ENCODE data around the gene JAKMIP3. TPM values are rescaled to one million over a fixed set of nuclear protein-coding genes. Genes with fewer than 3 reads are reported as not detected.

Gene JAKMIP3
- total RNA-seq, 1 donor from 2014 or later, result 0.44 TPM

GRCh38 chr10:132064082-132064755, 1.5 kb upstream of the JAKMIP3 start:
- H3K27ac Mint-ChIP-seq (ENCODE audit: unreplicated experiment), result no peak overlapping the region
- no peaks in the 10 kb centered on the region for H3K36me3 Mint-ChIP-seq (ENCODE audit: unreplicated experiment)
- no peaks in the 10 kb centered on the region for H3K9me3 Mint-ChIP-seq (ENCODE audit: unreplicated experiment)
- H3K27me3 Mint-ChIP-seq (ENCODE audit: unreplicated experiment), result peaks cover 7% of the 10 kb centered on the region
- peaks cover 4% of the 10 kb centered on the region for H3K4me1 Mint-ChIP-seq (ENCODE audit: low read depth, unreplicated experiment)
- no peak for DNase-seq
- TF ChIP-seq CTCF (IDR thresholded peaks at IDR 0.05; ENCODE audit: partially characterized antibody, unreplicated experiment), result no peak
- no peak overlapping the region for H3K4me3 Mint-ChIP-seq (ENCODE audit: unreplicated experiment)

GRCh38 chr10:132064771-132065437, 842 bp upstream of the JAKMIP3 start:
- Mint-ChIP-seq H3K27ac (ENCODE audit: unreplicated experiment) (no peak overlapping the region), H3K27me3 (ENCODE audit: unreplicated experiment) (peaks cover 5% of the 10 kb centered on the region), H3K9me3 (ENCODE audit: unreplicated experiment) (no peaks in the 10 kb centered on the region), H3K4me1 (ENCODE audit: low read depth, unreplicated experiment) (peaks cover 4% of the 10 kb centered on the region), H3K36me3 (ENCODE audit: unreplicated experiment) (no peaks in the 10 kb centered on the region), H3K4me3 (ENCODE audit: unreplicated experiment) (no peak overlapping the region)
- DNase-seq, result no peak
- TF ChIP-seq CTCF (IDR thresholded peaks at IDR 0.05; ENCODE audit: partially characterized antibody, unreplicated experiment), result no peak

GRCh38 chr10:132066186-132066585, 440 bp downstream of the JAKMIP3 start:
- H3K36me3 Mint-ChIP-seq (ENCODE audit: unreplicated experiment), result no peaks in the 10 kb centered on the region
- H3K27ac Mint-ChIP-seq (ENCODE audit: unreplicated experiment), result no peak overlapping the region
- DNase-seq, result no peak
- TF ChIP-seq CTCF (IDR thresholded peaks at IDR 0.05; ENCODE audit: partially characterized antibody, unreplicated experiment), result no peak
- peaks cover 2% of the 10 kb centered on the region for H3K9me3 Mint-ChIP-seq (ENCODE audit: unreplicated experiment)
- no peak overlapping the region for H3K4me3 Mint-ChIP-seq (ENCODE audit: unreplicated experiment)
- H3K4me1 Mint-ChIP-seq (ENCODE audit: low read depth, unreplicated experiment), result peaks cover 4% of the 10 kb centered on the region
- peaks cover 3% of the 10 kb centered on the region for H3K27me3 Mint-ChIP-seq (ENCODE audit: unreplicated experiment)

GRCh38 chr10:132066812-132067211, 1.1 kb downstream of the JAKMIP3 start:
- no peaks in the 10 kb centered on the region for H3K36me3 Mint-ChIP-seq (ENCODE audit: unreplicated experiment)
- H3K27me3 Mint-ChIP-seq (ENCODE audit: unreplicated experiment), result peaks cover 3% of the 10 kb centered on the region
- H3K4me1 Mint-ChIP-seq (ENCODE audit: low read depth, unreplicated experiment), result peaks cover 3% of the 10 kb centered on the region
- peaks cover 2% of the 10 kb centered on the region for H3K9me3 Mint-ChIP-seq (ENCODE audit: unreplicated experiment)
- no peak for DNase-seq
- H3K4me3 Mint-ChIP-seq (ENCODE audit: unreplicated experiment), result no peak overlapping the region
- TF ChIP-seq CTCF (IDR thresholded peaks at IDR 0.05; ENCODE audit: partially characterized antibody, unreplicated experiment), result no peak
- no peak overlapping the region for H3K27ac Mint-ChIP-seq (ENCODE audit: unreplicated experiment)
